Measurements from ENCODE around the gene ATG3.
"Not testable (repeated sequence)": the region's sequence is repeated elsewhere in the genome, so short reads cannot be mapped to it uniquely, and the experiment has no call there.

Gene ATG3

GRCh38 chr3:112497897-112498548 lies 63.7 kb downstream of the ATG3 start:
- DNase-seq = no peak

DNA sequence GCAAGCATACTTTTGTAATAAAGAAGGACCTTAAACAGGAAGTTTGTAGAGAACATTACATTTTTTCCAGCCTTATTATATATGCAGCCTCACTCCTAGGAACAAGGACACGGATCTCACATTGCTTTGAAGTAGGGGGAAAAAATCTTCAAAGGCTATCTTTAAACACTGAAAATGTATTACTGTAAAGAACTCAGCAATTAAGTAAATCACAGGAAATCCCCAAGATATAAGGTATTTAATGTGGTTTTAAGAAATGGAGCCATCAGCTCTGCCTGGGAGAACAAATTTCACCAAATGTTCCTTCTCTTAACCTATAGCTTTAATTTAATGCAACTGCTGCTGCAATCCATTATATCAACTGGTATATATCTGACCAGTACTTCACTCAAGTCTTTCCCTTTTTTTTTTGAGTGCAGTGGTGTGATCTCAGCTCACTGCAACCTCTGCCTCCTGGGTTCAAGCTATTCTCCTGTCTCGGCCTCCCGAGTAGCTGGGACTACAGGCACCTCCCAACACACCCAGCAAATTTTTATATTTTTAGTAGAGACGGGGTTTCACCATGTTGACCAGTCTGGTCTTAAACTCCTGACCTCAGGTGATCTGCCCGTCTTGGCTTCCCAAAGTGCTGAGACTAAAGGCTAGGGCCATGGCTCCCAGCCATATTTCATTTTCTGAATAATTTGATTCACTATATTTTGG lies 65.2 kb downstream of the ATG3 start:
- no peak for DNase-seq

DNA sequence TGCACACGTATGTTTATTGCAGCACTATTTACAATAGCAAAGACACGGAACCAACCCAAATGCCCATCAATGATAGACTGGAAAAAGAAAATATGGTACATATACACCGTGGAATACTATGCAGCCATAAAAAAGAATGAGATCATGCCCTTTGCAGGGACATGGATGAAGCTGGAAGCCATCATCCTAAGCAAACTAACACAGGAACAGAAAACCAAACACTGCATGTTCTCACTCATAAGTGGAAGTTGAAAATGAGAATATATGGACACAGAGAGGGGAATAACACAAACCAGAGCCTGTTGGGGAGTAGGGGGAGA lies 67.4 kb downstream of the ATG3 start:
- not testable (repeated sequence) for DNase-seq

DNA sequence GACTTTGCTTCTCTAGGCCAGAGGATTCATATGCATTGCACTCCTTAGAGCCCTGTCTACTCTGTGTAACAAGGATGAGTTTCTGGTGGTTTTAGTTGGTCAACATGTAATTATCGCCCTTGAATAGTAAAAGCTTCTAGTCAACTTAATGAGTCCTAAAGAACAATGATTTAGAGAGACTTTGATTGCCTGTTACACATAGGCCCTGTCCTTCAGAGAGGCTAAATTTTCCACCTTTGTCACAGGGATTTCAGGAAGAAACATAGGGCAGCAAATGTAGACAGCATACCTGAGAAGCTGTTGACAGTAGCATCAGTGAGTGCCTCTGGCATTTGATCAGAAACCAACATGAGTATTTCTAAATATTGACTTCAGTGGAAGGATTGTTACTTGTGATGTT lies 69.6 kb downstream of the ATG3 start:
- DNase-seq = no peak

DNA sequence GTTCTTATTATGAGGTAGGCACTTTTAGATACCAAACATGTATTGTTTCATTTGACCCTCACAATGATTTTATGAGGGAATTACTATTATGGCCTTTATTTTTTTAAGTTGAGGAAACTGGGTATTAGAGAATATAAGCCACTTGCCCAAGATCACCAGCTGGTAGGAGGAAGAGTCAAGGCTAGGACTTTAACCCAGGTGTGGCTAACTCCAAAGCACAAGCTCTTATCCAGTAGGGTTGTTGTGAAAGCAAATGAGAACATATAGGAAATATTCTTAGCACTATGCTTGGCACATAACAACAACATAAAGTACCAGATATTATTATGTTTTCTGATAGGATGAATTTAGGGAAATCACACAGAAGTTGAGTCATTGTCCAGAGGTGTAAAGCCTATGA lies 70.4 kb downstream of the ATG3 start:
- DNase-seq = no peak

GRCh38 chr3:112489674-112490479 lies 71.9 kb downstream of the ATG3 start:
- no peak for DNase-seq

- DNase-seq = no peak
Measured at GRCh38 chr3:112486811-112487505, 74.8 kb downstream of the ATG3 start.

GRCh38 chr3:112484352-112484751 lies 77.4 kb downstream of the ATG3 start:
- no peak for DNase-seq

DNA sequence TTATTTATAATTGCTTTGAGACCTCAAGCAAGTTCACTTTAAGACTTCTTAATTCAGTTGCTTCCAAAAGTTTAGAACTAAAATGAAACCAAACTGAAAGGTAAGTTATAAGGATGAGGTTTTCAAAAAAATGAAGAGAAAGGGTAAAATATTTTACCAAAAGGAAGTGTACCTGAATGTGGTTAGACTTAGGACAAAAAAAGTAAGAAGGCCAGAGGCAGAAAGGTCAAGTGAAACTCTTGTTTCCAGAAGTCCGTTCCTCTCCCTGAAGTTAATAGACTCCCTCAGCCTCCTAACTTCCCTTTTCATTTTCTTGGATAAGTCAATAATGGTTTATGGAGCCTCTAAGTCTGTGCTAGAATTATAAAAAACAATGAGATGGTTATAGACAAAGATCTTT lies 79.1 kb downstream of the ATG3 start:
- DNase-seq = no peak
